DOHH2 (cell line): ENCODE results near the gene ZBTB33.

Experiments
- EZH2phosphoT487 ChIP-seq: fragments of 200-600 bp; sonication (generic); IDR thresholded peaks from 2 replicates; pipeline ENCODE4 v1.6.1; 2017; ENCODE audit warnings: borderline replicate concordance, mild to moderate bottlenecking, antibody characterized with exemption, low read length, moderate library complexity, mixed read lengths
- TF ChIP-seq, protein P1 (sequence below): fragments of 200-600 bp; sonication (generic); IDR thresholded peaks from one replicate; pipeline ENCODE4 v1.5.1; 2014; ENCODE audit warnings: antibody characterized with exemption, mild to moderate bottlenecking, low read depth, low read length; ENCODE audit not compliant: poor library complexity, severe bottlenecking

DNA sequence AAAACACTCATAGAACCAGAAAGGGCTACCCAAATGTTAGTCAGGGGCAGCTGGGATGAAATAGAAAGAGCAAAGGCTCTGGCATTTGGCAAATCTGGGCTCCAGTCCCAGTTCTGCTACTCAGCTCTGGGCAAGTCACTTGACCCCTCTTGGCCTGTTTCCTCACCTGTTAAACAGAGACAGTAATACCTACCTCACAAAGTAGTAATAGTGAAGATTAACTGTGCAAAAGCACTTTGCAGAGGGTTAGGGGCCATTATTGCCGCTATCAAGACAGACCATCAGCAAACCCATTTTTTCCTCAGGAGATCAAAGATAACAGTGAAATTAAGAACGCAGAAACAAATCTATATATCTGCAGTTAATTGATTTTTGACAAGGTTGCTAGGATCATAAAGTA, 20.6 kb downstream of the ZBTB33 start:
- TF ChIP-seq, protein P1, sequence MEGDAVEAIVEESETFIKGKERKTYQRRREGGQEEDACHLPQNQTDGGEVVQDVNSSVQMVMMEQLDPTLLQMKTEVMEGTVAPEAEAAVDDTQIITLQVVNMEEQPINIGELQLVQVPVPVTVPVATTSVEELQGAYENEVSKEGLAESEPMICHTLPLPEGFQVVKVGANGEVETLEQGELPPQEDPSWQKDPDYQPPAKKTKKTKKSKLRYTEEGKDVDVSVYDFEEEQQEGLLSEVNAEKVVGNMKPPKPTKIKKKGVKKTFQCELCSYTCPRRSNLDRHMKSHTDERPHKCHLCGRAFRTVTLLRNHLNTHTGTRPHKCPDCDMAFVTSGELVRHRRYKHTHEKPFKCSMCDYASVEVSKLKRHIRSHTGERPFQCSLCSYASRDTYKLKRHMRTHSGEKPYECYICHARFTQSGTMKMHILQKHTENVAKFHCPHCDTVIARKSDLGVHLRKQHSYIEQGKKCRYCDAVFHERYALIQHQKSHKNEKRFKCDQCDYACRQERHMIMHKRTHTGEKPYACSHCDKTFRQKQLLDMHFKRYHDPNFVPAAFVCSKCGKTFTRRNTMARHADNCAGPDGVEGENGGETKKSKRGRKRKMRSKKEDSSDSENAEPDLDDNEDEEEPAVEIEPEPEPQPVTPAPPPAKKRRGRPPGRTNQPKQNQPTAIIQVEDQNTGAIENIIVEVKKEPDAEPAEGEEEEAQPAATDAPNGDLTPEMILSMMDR: no peak
- TF ChIP-seq EZH2phosphoT487: no peak
